ENCODE data around the gene UNC5A.

The UNC5A gene

DNA sequence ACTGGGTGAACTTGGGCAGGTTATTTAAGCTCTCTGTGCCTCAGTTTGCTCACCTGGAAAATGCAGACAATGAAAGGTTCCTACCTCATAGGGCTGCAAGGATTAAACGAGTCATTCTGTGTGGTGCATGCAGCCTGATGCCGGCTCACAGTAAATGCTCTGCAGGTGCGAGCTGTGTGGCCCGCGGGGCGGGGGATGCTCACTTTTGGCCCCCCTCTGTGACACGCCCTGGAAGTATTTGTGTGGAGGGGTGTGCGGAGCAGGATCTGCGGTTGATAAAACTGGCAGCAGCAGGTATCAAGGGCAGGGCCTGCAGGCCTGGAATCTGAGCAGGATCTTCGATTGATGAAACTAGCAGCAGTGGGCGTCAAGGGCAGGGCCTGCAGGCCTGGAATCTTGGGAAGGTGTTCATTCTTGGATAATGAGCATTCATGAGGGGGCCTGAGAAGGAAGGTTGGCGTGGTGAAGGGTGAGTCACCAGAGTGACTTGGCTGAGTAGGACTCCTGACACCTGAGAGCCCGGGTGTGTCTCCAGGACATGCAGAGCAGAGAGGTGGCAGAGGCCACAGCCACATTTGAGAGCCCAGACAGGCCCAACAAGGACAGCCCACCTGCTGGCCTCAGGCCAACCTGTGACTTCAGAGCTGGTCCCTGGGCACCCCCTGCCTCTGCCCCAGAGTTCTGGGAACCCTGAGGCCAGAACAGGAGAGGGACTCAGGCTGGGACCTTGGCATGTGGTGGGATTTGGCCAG lies 11.9 kb downstream of the UNC5A start:
- no peak for DNase-seq

DNA sequence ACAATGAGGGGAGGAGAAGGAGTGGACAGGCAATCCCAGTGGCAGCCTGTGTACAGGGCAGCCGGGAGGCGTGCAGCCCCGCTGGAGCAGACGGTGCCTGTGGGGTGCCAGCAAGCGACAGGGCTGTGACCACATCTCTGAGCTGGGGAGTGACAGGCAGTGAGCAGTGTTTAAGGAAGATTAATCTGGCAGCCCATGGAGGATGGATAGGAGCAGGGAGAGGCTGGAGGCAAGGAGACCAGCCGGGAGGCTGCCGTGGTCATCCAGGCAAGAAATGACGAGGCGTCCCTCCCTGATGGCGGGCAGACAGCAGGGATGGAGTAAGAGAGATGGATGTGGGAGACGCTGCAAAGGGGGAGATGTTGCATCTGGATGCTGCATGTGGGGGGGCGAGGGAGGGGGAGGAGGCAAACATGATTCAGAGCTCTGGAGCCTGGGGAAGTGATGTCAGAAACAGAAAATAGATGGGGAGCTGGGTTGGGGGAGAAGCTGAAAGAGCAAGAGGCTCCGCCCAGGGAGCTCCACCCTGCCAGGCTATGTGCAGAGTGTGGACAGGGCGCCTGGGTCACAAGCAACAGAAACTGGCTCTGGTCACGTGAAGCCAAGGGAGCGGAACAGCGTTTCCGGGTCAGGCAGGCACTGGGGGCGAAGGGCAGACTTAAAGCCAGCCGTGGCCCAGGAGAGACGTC lies 12.6 kb downstream of the UNC5A start:
- no peak for DNase-seq

DNA sequence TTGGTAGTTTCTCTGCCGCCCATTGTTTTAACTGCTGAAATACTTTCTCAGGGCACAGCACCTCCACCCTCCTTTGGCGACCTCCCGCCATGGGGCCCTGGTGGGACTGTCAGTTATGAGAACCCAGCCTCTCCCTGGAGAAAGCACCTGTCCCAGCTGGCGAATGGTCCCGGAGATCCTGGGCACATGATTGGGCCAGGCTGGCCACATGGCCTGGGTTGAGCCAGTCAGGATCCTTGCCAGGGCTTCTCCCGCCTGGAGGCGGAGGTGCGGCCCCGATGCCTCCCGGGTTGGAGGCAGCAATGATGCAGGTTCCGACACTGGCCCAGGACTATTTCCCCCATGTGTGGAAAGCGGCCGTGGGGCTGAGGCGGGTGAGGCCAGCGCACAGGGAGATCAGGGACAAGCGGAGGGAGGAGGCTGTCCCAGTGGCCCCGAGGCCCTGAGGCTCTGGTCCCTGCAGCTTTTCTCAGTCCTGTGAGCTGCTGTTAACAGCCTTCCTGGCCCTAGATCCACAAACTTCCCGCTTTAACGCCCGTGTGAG lies 13.6 kb downstream of the UNC5A start:
- DNase-seq, result no peak

DNA sequence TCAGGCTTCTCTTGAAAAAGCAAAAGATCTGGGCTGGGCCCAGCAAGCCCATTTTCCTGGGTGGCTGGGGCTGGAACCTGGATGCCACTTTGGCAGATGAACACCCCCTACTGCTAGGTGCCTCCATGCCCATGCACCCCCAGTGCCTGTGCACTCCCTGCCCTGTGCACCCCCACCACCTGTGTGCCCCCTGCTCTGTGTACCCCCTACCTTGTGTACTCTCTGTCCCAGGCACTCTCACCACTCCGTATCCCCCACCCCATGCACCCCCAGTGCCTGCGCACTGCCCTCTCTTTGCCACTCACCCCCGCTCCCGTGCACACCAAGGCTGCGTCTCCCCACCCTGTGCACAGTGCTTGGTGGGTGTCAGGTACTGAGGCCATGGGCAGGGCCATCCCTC lies 14.2 kb downstream of the UNC5A start:
- DNase-seq, result no peak

DNA sequence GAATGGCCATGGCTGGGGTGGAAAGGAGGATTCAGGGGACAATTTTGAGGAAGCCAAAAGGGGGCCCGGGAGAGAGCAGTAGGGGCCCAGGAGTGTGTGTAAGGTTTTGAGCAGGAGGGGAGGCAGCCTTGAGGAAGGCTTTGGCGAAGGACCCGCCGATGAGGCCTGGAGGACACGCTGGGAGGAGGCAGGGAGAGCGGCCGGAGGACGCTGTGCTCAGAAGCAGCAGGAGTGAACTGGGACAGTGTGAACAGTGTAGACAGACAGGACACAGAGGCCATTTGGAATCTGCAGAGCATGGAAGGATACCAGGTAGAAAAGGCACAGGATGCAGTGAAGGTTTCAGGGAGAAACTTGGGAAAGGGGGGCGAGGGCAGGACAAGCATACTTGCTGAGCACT lies 14.9 kb downstream of the UNC5A start:
- no peak for DNase-seq

DNA sequence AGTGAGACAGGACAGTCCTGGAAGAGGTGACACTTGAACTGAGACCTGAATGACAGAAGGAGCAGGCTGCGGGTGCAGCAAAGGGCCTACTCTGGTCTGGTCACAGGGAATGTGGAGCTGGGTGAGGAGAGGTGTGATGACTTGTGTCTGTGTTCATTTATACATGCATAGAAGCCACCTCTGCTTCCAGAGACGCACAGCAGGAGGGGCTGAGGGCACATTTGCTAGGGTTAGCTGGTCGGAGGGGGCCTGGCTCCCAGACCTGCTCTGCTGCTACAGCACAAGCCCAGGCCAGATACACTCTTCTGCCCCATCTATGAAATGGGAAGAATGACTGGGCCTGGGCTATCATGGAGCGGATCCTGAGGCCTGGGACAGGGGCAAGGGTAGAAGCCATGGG lies 15.6 kb downstream of the UNC5A start:
- DNase-seq, result no peak

DNA sequence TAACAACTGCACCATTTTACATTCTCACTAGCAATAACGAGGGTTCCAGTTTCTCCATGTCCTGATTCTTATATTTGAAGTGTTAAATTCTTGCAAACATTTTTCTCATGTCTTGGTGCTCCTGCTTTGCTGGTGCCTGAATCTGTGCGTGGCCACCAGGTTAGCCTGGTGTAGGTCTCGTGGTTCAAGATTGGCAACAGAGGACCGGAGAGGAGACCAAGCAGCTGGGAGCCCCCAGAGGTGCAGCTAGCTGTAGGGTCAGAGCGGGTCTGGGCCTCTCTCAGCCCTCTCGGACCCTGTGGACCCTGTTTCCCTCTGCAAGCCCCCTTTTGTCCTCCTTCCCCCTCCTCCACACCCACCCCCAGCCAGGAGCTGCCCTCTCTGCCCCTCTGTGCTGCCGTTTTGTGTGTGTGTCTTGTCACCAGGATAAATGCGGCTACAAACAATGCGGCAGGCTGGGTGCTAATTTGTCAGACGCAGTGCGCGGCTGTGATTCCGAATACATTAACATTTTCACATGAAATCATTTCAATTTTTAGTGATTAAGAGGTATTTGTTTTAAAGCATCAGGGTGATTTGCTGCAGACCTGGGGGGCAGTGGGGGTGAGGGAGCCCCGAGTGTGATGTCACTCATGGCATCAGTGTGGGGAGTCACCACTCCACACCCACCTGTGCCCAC lies 17.5 kb downstream of the UNC5A start:
- no peak for DNase-seq

DNA sequence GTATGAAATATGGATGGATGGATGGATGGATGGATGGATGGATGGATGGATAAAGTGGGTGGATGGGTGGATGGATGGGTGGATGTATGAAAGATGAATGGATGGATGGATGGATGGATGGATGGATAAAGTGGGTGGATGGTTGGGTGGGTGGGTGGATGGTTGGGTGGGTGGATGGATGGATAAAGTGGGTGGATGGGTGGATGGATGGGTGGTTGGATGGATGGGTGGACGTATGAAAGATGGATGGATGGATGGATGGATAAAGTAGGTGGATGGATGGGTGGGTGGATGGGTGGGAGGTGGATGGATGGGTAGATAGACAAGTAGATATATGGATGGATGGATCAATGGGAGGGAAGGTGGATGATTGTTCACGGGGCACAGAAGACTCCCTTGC lies 19.0 kb downstream of the UNC5A start:
- no peak for DNase-seq

DNA sequence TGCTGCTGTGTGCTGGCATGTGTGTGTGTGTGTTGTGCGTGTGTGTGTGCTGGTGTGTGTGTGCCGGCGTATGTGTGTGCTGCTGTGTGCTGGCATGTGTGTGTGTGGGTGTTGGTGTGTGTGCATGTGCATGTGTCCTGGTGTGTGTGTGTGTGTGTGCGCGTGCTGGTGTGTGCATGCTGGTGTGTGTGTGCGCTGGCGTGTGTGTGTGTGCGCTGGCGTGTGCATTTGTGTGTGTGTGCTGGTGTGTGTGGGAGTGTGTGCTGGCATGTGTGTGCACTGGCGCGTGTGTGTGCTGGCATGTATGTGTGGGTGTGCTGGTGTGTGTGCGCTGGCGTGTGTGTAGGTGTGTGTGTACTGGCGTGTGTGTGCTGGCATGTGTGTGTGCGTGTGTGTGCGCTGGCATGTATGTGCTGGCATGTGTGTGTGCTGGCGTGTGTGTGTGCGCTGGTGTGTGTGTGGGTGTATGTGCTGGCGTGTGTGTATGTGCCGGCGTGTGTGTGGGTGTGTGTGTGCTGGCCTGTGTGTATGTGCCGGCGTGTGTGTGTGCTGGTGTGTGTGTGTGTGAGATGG lies 20.1 kb downstream of the UNC5A start:
- no peak for DNase-seq

DNA sequence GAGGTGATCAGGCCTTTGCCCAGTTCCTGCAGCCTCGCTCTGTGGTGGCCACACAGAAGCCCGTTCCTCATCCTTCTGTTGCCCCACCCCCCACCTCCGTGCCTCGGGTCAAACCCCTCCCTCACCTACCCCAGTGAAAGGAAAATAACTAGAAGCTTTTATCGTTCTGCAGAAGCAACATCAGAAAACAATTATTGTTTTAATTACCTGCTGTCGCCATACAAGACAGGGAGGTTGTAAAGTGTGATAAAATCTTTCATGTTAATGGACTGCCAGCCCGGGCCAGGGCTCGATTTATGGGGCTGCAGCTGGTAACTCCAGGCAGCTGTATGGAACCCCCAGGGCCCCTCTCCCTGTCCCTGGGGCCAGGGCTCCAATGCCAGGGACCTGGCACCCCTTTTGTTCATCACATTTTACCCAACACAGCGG lies 20.6 kb downstream of the UNC5A start:
- DNase-seq, result no peak

DNA sequence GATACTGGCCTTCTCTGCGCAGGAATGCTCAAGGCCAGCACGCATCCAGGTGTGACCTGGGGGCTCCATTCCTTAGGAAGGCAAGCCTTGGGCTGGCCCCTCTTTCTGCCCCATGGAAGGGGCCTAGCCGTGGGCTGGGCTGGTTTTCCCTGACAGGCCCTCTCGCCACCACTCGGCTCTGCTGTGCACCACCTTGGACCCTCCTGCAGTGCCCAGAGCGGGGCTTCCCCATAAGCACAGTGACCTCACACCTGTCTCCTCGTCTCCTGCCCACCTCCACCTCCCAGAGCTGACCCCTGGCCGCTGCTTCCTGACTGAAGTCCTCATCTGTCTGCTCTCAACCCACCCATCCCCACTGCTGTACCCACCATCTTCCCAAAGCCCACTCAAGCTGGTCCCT lies 21.1 kb downstream of the UNC5A start:
- DNase-seq, result no peak

DNA sequence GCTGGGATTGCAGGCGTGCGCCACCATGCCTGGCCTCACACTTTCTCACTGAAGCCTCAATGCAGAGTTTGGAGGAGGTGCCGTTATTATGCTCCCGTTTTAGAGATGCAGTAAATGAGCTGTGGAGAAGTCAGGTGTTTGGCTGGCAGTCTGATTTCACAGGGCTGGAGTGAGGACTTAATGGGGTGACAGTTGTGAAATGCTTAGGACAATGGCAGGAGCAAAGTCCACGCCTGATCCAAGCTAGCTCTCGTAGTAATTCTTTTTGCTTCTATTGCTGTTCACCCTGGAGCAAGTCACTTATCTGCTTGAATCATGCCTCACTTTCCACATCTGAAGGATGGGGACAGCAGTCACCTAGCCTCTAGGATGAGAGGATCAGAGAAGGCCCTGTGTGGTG lies 21.8 kb downstream of the UNC5A start:
- no peak for DNase-seq

DNA sequence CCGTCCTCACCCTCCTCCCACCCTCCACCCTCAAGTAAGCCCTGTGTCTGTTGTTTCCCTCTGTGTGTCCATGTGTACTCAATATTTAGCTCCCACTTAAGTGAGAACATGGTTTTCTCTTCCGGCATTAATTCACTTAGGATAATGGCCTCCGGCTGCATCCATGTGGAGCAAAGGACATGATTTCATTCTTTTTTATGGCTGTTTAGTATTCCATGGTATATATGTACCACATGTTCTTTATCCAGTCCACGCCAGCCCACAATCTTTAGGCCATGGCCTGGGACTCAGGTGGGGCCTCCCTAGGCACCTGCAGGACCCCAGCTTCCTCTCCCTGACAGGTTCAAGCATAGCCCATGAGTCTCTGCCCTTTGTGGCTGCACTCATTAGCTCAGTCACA lies 22.9 kb downstream of the UNC5A start:
- DNase-seq, result no peak

DNA sequence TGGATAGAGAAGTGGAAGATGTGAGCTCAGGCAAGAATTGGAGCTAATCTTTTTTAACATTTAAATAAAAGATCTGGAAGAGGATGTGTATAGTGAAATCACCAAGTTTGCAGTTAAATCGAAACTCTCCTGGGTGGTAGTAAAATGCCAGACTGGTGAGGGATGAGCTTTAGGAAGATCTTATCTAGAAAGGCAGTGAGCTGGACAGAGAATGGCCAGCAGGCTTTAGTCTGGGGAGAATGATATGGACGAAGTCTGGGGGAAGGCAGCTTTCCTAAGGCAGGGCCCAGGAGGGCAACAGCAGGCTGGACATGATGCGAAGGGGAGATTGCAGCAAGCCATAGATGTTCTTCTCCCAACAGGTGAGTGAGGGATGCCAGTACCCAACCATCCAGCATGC lies 25.6 kb downstream of the UNC5A start:
- DNase-seq, result no peak

DNA sequence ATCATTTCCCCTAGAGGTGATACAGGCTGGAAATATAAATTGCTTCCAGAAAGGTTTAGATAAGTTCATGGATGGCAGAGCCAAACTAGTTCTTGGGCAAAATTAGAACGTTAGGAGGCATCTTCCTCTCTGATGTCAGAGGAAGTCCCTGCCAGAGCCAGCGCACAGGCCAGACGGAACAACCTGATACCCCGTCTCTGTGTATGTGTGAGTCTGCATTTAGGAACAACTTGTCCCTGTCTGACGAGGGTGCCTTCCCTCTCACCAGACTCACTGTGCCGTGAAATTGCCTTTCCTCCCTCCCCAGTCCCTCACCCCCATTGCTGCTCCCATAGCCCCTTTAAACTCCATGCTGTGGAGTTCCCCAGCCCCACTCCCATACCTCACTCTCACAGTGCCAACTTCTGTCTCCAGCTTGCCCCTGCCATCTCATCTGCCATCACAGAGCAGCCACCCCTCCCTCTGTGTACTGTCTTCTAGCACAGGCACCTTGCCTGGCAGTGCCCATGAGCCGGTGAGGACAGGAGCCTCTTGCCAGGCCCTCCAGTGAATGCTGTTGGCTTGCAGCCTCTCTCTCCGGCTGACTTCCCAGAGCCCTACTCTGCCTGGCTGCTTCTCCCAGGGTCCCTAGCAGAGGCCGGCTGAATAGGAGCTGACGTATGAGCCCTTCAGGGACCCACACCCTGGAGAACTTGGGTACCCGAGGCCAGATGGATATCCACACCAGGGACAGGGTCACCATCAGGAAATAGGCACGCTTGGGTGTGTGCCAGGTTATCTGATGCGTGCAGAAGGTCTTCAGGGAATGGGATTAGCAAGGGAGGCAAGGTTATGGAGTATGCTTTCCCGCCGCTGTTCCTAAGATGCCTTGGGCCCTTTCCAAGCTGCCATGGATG lies 26.7 kb downstream of the UNC5A start:
- DNase-seq, result peak; percentile 80

DNA sequence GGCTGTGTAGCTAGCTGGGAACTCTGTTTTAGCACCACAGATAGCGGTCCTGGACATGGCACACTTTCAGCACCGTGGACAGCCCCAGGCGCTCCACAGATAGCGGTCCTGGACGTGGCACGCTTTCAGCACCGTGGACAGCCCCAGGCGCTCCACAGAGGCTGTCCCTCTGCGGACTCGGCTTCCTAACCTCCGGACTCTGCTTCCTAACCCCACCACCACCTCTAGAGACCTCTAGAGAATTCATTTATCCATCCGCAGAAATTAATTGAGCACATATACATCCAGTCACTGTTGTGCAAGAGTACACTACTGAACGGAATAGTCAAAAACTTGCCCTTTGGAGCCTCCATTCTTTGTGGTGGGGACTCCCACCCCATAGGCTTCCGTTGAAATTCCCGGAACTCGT lies 27.4 kb downstream of the UNC5A start:
- no peak for DNase-seq

DNA sequence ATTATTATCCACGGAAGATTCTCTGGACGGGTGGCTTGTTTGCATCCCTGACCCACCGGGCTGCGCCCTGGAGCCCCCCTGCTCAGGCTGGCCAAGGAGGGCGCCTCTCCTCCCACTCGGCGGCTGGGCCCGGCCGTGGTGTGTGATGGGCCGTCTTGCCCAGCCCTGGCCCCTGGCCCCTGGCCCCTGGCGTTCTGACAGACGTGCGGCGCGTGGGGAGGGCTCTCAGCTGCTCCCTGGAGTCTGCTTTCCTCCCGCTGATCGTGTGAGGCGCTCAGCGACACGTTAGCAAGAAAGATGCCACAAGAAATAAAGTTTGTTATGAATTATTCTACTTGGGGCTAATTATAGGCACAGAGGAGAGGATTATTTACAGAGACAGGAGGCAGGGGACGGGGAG lies 33.3 kb downstream of the UNC5A start:
- DNase-seq, result peak; percentile 5

DNA sequence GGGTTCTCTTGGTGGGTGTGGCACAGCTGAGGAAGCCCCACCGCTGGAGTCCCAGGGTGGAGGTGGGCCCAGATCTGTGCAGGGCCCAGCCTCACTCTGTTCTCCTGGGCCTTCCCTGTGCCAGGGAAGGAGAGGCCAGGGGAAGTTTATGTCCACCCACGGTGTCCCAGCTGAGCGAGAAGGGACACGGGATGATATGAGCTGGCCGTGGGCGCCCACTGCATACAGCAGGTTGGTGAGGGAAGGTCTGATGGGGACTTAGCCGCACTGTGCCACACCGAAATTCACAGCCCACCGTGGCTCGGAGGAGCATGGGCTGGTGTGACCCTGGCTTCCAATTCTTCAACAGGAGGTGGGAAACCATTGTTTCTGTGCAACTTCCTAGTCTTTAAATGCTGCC lies 33.9 kb downstream of the UNC5A start:
- DNase-seq, result no peak

DNA sequence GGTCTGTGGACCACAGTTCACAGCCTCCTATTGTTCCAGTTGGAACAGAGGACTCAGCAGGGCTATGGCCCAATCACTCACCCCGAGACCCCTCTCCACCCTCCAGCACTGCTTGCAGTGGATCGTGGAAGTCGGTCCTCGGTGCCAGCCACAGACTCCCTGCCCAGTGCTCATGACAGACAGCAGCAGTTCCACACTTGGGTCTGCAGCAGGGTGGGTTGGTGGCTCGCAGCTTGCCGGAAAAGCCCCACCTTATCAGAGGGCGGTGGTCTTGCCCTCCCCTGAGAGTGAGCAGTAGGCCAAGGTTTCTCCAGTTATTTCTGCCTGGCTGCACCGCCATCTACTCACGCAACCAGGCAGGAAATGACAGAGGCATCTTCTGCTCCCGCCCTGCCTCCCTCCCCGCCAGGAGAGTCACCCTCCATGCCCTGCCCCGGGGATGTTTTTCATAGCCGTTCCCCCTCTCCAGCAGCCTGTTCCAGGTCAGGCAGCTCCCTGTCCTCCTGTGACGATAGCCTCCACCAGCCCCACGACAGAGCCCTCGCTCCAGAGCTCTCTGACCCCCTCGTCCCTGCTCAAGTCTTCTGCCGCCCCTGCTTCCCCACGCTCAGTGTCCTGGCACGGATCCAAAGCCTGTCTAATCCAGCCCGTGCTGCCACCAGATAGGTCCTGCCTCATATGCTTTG lies 34.5 kb downstream of the UNC5A start:
- DNase-seq, result peak; percentile 71

DNA sequence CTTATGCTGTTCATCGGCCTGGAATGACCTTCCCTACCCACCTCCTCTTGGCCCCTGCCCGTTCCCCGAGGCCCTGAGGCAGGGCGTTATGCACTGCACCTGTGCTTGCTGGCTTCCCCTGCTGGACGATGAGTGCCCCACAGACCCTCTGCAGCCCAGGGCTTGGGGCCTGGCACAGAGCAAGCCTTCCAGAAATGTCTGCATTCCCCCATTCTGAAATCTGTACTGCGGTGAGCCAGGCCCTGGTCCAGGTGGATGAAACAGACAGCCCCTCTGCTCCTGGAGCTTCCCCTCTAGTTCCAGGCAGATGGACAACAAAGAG lies 35.0 kb downstream of the UNC5A start:
- DNase-seq, result no peak

DNA sequence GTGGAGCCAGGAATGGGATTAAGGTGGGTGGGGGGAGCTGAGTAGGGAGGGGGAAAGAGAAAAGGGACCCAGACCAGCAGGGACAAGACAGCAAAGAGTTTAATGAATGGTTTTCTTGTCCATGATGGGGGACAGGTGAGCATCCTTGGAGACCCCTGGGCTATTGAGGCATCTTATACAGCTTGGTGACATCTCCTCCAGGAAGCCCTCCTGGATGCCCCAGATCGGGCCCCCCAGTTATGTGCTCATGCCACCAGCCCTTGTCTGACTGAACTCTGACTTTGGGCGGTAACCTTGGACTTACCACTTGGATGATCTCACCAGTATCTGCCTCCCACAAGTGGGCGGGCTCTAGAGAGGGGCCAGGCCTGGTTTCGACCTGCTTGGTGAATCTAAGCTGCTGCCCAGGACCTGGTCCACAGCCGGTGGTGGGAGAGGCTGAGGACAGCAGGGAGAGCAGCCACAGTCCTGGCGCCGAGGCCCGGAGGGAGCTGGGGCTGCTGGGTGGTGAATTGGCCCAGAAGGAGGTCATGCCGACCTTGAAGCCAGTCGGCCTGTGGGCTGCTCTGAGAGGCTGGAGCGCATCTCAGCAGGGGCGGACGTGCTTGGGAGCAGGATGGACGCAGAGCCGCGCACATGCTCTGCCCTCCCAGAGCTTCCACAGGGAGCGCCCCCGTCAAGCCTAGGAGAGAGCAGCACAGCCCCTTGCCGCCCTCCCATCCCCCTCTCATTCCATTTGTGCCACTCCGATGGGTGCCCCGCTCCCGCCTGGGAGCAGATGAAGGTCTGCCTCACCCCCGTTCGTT lies 36.2 kb downstream of the UNC5A start:
- no peak for DNase-seq

All from NCI-H2171 treated with DMSO at 0.1 percent for 48 hours (cell line).